Endodermal cell (in vitro differentiated cells): Measurements from ENCODE around the gene ECHS1. TPM values are rescaled to one million over a fixed set of nuclear protein-coding genes. Genes with fewer than 3 reads are reported as not detected.
A peak's percentile ranks its signal among the peaks of the same experiment; 100 is the strongest.

Source experiments
- DNase-seq: peaks from one replicate; pipeline ENCODE4 v3.0.0-alpha.2; 2017
- H3K27ac ChIP-seq: 2 replicates; pipeline ENCODE4 v1.5.1; 2013; ENCODE audit warnings: mild to moderate bottlenecking, low read depth, low read length, moderate library complexity
- H3K27me3 ChIP-seq: 2 replicates; pipeline ENCODE4 v1.6.1; 2013; ENCODE audit warnings: mild to moderate bottlenecking, low read length, moderate library complexity; ENCODE audit not compliant: insufficient read depth, control insufficient read depth, poor library complexity, severe bottlenecking
- H3K36me3 ChIP-seq: 2 replicates; pipeline ENCODE4 v1.7.0; 2013; ENCODE audit warnings: mild to moderate bottlenecking, low read length, moderate library complexity; ENCODE audit not compliant: control insufficient read depth, insufficient read depth
- H3K4me1 ChIP-seq: one replicate; pipeline ENCODE4 v1.7.0; 2013; ENCODE audit warnings: low read length; ENCODE audit not compliant: control insufficient read depth, insufficient read depth
- H3K4me3 ChIP-seq: 2 replicates; pipeline ENCODE4 v1.5.1; 2013; ENCODE audit warnings: mild to moderate bottlenecking, low read length, moderate library complexity
- H3K9ac ChIP-seq: 2 replicates; pipeline ENCODE4 v1.6.1; 2013; ENCODE audit warnings: mild to moderate bottlenecking, low read length, moderate library complexity; ENCODE audit not compliant: poor library complexity, severe bottlenecking; ENCODE audit errors: extremely low read depth
- H3K9me3 ChIP-seq: 2 replicates; pipeline ENCODE4 v1.6.1; 2013; ENCODE audit warnings: mild to moderate bottlenecking, low read length, moderate library complexity; ENCODE audit not compliant: control insufficient read depth
- H3K27ac Mint-ChIP-seq: 2 replicates; pipeline ENCODE4 v1.8.0; 2020; ENCODE audit warnings: mixed read lengths
- H3K27me3 Mint-ChIP-seq: 2 replicates; pipeline ENCODE4 v1.8.0; 2021; ENCODE audit warnings: mild to moderate bottlenecking, mixed read lengths; ENCODE audit not compliant: insufficient read depth
- H3K36me3 Mint-ChIP-seq: 2 replicates; pipeline ENCODE4 v1.8.0; 2020; ENCODE audit warnings: low read depth, mixed read lengths
- H3K4me1 Mint-ChIP-seq: 2 replicates; pipeline ENCODE4 v1.8.0; 2020; ENCODE audit warnings: mixed read lengths
- H3K4me3 Mint-ChIP-seq: 2 replicates; pipeline ENCODE4 v1.8.0; 2020; ENCODE audit warnings: mild to moderate bottlenecking, moderate library complexity, mixed read lengths
- H3K9me3 Mint-ChIP-seq: 2 replicates; pipeline ENCODE4 v1.8.0; 2020; ENCODE audit warnings: mild to moderate bottlenecking, mixed read lengths
- WGBS, 2 experiments: methylation state at CpG; one replicate each; pipeline versions ENCODE4 v1.1.5 to v1.1.7; 2013; ENCODE audit warnings: missing lambda C conversion rate in 2 of 2, mixed read lengths in 1 of 2; ENCODE audit not compliant: insufficient coverage in 1 of 2, insufficient read length in 1 of 2; 5-methylcytosine and 5-hydroxymethylcytosine counted together
- total RNA-seq, 2 donors: library from RNA; stranded (reverse); fragmentation: NEBNext Ultra II Directional in 1 of 2; extraction: Animal tissue kit (Norgen Biotek cat#: 25700) in 1 of 2; gene quantifications; 2 replicates in 1 of 2; 3 replicates in 1 of 2; pipeline ENCODE4 v1.2.1, GENCODE V29; 2021
- TF ChIP-seq, protein P1 (sequence below): fragments of 200-600 bp; sonication (generic); conservative IDR thresholded peaks from 2 replicates; pipeline ENCODE4 v1.5.0; 2021; ENCODE audit warnings: antibody characterized with exemption, mild to moderate bottlenecking

The ECHS1 gene
- total RNA-seq, 2 donors from 2014 or later = 92.3 to 102 TPM

- peaks cover 4% of the 10 kb centered on the region for H3K36me3 ChIP-seq
- Mint-ChIP-seq H3K4me1 (no peaks in the 10 kb centered on the region), H3K36me3 (peaks cover 20% of the 10 kb centered on the region), H3K9me3 (no peaks in the 10 kb centered on the region), H3K4me3 (no peak overlapping the region), H3K27me3 (peaks cover 20% of the 10 kb centered on the region), H3K27ac (no peak overlapping the region)
- H3K9ac ChIP-seq = no peak overlapping the region
- no peaks in the 10 kb centered on the region for H3K4me1 ChIP-seq
- H3K9me3 ChIP-seq = no peaks in the 10 kb centered on the region
- H3K4me3 ChIP-seq = no peak overlapping the region
- WGBS, 2 experiments = 88 to 95% methylated on average over 11 to 16 of the region's 17 CpGs
- DNase-seq = peak; percentile 57
- H3K27ac ChIP-seq = no peak overlapping the region
- peaks cover 7% of the 10 kb centered on the region for H3K27me3 ChIP-seq
- TF ChIP-seq, protein P1, sequence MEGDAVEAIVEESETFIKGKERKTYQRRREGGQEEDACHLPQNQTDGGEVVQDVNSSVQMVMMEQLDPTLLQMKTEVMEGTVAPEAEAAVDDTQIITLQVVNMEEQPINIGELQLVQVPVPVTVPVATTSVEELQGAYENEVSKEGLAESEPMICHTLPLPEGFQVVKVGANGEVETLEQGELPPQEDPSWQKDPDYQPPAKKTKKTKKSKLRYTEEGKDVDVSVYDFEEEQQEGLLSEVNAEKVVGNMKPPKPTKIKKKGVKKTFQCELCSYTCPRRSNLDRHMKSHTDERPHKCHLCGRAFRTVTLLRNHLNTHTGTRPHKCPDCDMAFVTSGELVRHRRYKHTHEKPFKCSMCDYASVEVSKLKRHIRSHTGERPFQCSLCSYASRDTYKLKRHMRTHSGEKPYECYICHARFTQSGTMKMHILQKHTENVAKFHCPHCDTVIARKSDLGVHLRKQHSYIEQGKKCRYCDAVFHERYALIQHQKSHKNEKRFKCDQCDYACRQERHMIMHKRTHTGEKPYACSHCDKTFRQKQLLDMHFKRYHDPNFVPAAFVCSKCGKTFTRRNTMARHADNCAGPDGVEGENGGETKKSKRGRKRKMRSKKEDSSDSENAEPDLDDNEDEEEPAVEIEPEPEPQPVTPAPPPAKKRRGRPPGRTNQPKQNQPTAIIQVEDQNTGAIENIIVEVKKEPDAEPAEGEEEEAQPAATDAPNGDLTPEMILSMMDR = no peak
Measured at GRCh38 chr10:133421336-133422222, 48.4 kb upstream of the ECHS1 start.

- no peaks in the 10 kb centered on the region for H3K4me1 Mint-ChIP-seq
- H3K9me3 Mint-ChIP-seq = peaks cover 5% of the 10 kb centered on the region
- H3K36me3 Mint-ChIP-seq = peaks cover 26% of the 10 kb centered on the region
- peaks cover 1% of the 10 kb centered on the region for H3K9me3 ChIP-seq
- DNase-seq = peak; percentile 27
- no peak overlapping the region for H3K27ac ChIP-seq
- TF ChIP-seq, protein P1 = no peak
- H3K9ac ChIP-seq = no peak overlapping the region
- H3K27me3 Mint-ChIP-seq = peaks cover 20% of the 10 kb centered on the region
- no peak overlapping the region for H3K4me3 ChIP-seq
- no peaks in the 10 kb centered on the region for H3K4me1 ChIP-seq
- H3K36me3 ChIP-seq = peaks cover 5% of the 10 kb centered on the region
- H3K4me3 Mint-ChIP-seq = no peak overlapping the region
- H3K27ac Mint-ChIP-seq = no peak overlapping the region
- peaks cover 7% of the 10 kb centered on the region for H3K27me3 ChIP-seq
- 67 to 77% methylated on average over 3 to 6 of the region's 6 CpGs for WGBS, 2 experiments
Measured at GRCh38 chr10:133420579-133420978, 47.4 kb upstream of the ECHS1 start.

- H3K27me3 ChIP-seq = peaks cover 7% of the 10 kb centered on the region
- peak; percentile 44 for DNase-seq
- Mint-ChIP-seq H3K27me3 (peaks cover 20% of the 10 kb centered on the region), H3K9me3 (peaks cover 10% of the 10 kb centered on the region), H3K4me1 (no peaks in the 10 kb centered on the region), H3K27ac (no peak overlapping the region), H3K4me3 (no peak overlapping the region), H3K36me3 (peaks cover 32% of the 10 kb centered on the region)
- H3K4me3 ChIP-seq = no peak overlapping the region
- no peak overlapping the region for H3K9ac ChIP-seq
- TF ChIP-seq, protein P1 = no peak
- WGBS, 2 experiments = 94 to 96% methylated on average over 12 to 17 of the region's 17 CpGs
- peaks cover 10% of the 10 kb centered on the region for H3K36me3 ChIP-seq
- no peaks in the 10 kb centered on the region for H3K4me1 ChIP-seq
- peaks cover 7% of the 10 kb centered on the region for H3K9me3 ChIP-seq
- no peak overlapping the region for H3K27ac ChIP-seq
Measured at GRCh38 chr10:133420028-133420427, 46.9 kb upstream of the ECHS1 start.
